ENCODE results near the gene SMARCB1. TPM values are rescaled to one million over a fixed set of nuclear protein-coding genes. Genes with fewer than 3 reads are reported as not detected.

SMARCB1 gene
- total and polyA plus RNA-seq, 8 donors, result 52.4 to 166 (median 138) TPM

DNA sequence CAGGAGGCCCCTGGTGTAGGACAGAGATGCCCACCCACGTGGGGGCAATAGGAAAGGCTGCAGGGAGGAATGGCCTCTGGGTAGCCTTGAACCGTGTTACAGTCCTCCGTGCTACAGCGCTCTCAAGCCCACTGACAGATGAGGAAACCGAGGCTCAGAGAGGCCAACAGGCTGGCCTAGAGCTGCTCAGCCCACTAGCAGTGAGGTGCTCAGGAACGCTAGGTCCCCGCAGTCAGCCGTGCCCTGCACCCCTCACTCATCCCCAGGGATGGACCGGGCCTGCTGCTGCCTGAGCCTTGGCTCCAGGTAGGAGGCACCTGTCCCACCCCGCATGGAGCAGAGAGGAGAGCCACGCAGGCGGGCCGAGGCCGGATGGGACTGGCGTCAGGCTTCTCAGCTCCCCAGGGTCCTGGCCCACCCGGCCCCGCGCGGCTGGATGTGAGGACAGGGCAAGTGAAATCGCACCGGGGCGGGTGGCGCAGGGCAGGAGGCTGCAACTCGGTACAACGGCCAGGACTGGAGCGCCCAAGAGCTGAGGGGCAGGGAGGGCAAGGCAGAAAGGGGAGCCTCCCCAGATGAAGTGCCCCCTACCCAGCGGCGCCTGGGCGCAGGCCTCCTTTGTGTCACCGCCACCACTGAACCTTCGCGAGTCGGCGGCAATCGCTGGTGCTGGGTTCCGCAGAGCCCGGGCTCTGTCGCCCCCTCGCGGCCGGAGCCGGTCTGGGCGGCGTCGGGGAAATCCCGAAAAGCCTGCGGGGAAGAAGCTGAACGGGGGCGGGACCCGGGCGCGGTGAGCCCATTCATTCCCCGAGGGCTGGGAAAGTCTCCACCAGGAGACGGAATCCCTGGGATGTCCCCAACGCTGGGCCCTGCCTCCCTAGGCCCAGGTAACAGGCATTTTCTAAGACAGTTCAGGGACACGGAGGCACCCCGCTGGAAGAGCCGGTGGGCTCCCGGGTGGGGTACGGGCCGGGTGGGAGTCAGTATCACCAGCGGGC, 62.5 kb downstream of the SMARCB1 start:
- TF ChIP-seq CTCF (IDR thresholded peaks at IDR 0.05), result peak; percentile 97 to 98

DNA sequence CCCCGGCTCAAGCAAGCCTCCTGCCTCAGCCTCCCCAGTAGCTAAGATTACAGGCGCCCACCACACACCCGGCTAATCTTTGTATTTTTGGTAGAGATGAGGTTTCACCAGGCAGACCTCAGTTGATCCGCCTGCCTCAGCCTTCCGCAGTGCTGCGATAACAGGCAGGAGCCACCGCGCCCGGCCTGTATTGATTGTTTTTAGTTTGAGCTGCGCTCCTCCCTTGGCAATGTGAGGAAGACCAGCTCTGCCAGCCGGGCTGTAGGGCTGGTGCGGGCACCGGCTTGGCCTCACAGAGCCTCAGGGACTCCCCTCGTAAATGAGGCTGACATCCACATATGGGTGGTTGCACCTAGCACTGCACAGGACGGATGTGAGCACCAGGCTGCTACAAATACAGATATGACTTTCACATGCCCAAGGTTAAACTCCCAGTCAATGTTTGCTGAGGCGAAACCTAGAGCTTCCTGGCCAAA, 63.4 kb downstream of the SMARCB1 start:
- intact Hi-C loops (cut with DNase I), result no loop called here
- H3K27ac ChIP-seq, result no peak overlapping the region
- ATAC-seq, result no peak
- H3K36me3 ChIP-seq, result no peaks in the 10 kb centered on the region
- H3K4me3 ChIP-seq, result no peak overlapping the region
- no peaks in the 10 kb centered on the region for H3K9me3 ChIP-seq
- peaks cover 6 to 15% of the 10 kb centered on the region in 2 donors for H3K4me1 ChIP-seq
- DNase-seq, result peak in 1 of 4 donors; percentile 68
- peaks cover 0 to 7% of the 10 kb centered on the region in 2 donors for H3K27me3 ChIP-seq
- TF ChIP-seq CTCF (IDR thresholded peaks at IDR 0.05), result no peak

More for the DNA sequence above, 62.5 kb downstream of the SMARCB1 start:
- Histone ChIP-seq H3K27me3 (peaks cover 0 to 7% of the 10 kb centered on the region in 2 donors), H3K4me3 (no peak overlapping the region), H3K27ac (no peak overlapping the region), H3K4me1 (peaks cover 11 to 20% of the 10 kb centered on the region in 2 donors), H3K9me3 (no peaks in the 10 kb centered on the region), H3K36me3 (no peaks in the 10 kb centered on the region)
- DNase-seq (peak; percentile 67 to 98 (median 83)), ATAC-seq (peak; percentile 95)
- intact Hi-C loops (cut with DNase I), result loop anchor here in 1 of 2 donors (10.0 kb wide), 1 partner anchor 305 kb away; no protein-coding TSS in a partner anchor

DNA sequence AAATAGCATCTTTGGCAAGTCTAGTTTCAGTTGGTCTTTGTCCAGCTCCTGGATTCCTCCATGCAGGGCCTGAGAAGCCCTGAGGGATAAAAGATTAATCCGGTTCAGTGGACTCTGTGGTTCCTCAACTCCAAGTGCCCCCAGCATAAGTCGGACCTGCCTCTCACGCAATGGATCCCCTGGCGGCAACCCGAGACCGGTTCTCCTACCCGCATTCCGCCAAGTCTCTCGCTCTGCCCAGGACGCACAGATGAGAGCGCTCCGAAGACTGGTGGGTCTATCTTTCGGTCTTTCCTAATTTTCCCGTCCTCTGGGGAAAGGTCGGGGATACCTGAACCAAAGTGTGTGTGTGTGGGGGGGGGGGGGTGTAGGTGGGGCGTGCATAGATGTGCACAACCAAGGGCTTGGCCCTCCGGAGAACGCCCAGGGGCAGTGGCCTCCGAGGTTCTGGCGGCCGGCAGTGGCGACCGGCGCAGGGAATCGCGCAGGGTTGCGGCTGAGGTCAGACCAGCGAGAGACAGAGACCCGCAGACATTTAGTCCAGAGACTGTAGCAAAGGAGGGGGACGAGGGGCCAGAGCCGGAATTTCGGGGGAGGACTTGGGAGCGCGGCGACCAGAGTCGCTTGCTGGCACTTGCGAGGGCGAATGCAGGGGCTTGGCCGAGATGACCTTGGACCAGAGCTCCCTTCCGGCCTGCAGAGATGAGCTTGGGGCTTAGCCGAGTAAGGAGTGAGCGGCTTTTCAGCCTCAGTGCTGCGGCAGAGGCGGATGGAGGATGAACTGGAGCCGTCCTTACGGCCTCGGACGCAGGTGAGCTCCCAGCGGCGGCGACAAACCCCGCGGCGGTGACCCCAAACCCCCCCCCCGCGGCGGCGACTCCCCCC, 70.2 kb downstream of the SMARCB1 start:
- peaks cover 3 to 20% of the 10 kb centered on the region in 2 donors for H3K4me1 ChIP-seq
- ATAC-seq (peak; percentile 57), DNase-seq (peak in 3 of 4 donors; percentile 46 to 83 (median 50))
- H3K4me3 ChIP-seq, result peak overlapping the region; percentile 68 to 70
- no peak for TF ChIP-seq CTCF (IDR thresholded peaks at IDR 0.05)
- H3K36me3 ChIP-seq, result no peaks in the 10 kb centered on the region
- H3K27ac ChIP-seq, result peak overlapping the region; percentile 90 to 94
- no peaks in the 10 kb centered on the region for H3K9me3 ChIP-seq
- intact Hi-C loops (cut with DNase I), result no loop called here
- H3K27me3 ChIP-seq, result no peaks in the 10 kb centered on the region

DNA sequence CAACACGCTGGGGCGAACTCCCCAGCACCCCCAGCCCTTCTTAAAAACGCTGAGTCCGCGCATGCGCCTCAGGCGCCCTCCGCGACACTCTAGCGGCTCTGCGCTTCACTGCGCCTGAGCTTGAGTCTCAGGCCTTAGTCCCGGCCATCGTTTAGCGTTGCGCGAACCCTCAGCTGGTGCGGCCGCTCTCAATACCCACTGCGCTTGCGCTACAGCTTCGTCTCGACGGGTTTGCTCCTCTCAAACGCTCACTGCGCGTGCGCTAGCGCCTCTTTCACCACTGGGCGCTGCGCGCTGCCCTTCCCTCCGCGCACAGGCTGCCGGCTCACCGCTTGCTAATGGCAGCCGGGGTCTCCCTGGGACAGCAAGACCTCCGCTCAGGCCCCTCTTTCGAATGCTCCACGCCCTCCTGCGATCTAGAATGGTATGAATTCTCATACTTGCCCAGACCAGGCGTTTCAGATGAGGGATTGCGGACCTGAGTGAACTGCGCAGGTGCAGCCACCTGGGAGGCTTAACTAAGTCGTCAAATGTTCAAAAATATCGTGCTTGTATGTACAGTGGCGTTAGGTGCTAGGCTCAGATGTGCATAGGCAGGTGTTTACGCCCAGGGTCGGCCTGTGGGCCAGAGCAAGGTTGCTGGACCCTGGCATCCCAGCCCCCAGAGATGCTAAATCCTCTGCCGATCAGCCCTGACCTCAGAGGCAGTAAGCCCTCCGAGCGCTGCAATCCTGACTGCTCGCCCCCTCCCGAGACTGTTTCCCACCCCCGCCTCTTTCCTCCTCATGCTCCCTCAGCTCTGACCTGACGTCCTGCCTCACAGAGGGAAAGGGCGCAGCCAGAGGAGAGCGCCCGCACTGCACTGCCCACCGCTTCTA, 71.1 kb downstream of the SMARCB1 start, which contains the start of gene SLC2A11:
TSS of gene SLC2A11 (plus strand) at position 270 of the 878 bp plus-strand sequence. CDS start at position 395, 125 bp downstream.
- ATAC-seq, result peak; percentile 96
- DNase-seq, result peak; percentile 96 to 99 (median 98)
- peak in 1 of 2 donors; percentile 49 for TF ChIP-seq CTCF (IDR thresholded peaks at IDR 0.05)
- H3K27ac ChIP-seq, result peak within 1 kb of the TSS; percentile 90 to 94
- H3K9me3 ChIP-seq, result no peaks in the 10 kb centered on the region
- peak within 1 kb of the TSS; percentile 68 to 70 for H3K4me3 ChIP-seq
- H3K4me1 ChIP-seq, result peaks cover 3 to 20% of the 10 kb centered on the region in 2 donors
- intact Hi-C loops (cut with DNase I), result no loop called here
- H3K27me3 ChIP-seq, result no peaks in the 10 kb centered on the region
- no peaks in the 10 kb centered on the region for H3K36me3 ChIP-seq
